DMS153 treated with DMSO at 0.1 percent for 48 hours (cell line): ENCODE results near the gene SPINK14.

ENCODE experiments used
- DNase-seq: peaks from one replicate; lab custom pipeline; 2025; ENCODE audit not compliant: unreplicated experiment; lab: John Stamatoyannopoulos, UW

Gene SPINK14

GRCh38 chr5:148168246-148168645 lies at the start of gene SPINK14:
Gene SPINK14 (plus strand): TSS chr5:148168546. CDS start chr5:148169733, 1,187 bp downstream.
- DNase-seq = no peak

- DNase-seq = no peak
Observed at GRCh38 chr5:148120317-148120716, 48.0 kb upstream of the SPINK14 start.

GRCh38 chr5:148125641-148126040 lies 42.7 kb upstream of the SPINK14 start:
- DNase-seq = no peak

GRCh38 chr5:148135091-148136048 lies 33.0 kb upstream of the SPINK14 start:
- DNase-seq = no peak

GRCh38 chr5:148140846-148141245 lies 27.5 kb upstream of the SPINK14 start:
- DNase-seq = no peak

GRCh38 chr5:148141645-148142044 lies 26.7 kb upstream of the SPINK14 start:
- DNase-seq = no peak

- peak; percentile 0 for DNase-seq
Observed at GRCh38 chr5:148145916-148146315, 22.4 kb upstream of the SPINK14 start.

- DNase-seq = no peak
Observed at GRCh38 chr5:148146487-148146886, 21.9 kb upstream of the SPINK14 start.

GRCh38 chr5:148147415-148147814 lies 20.9 kb upstream of the SPINK14 start:
- peak; percentile 29 for DNase-seq

- DNase-seq = no peak
Observed at GRCh38 chr5:148151872-148152271, 16.5 kb upstream of the SPINK14 start.

GRCh38 chr5:148152781-148153180 lies 15.6 kb upstream of the SPINK14 start:
- no peak for DNase-seq

GRCh38 chr5:148156609-148157008 lies 11.7 kb upstream of the SPINK14 start:
- DNase-seq = no peak

- DNase-seq = no peak
Observed at GRCh38 chr5:148162038-148162437, 6.3 kb upstream of the SPINK14 start.

- DNase-seq = no peak
Observed at GRCh38 chr5:148163345-148163744, 5.0 kb upstream of the SPINK14 start.

GRCh38 chr5:148166550-148167283 lies 1.6 kb upstream of the SPINK14 start:
- no peak for DNase-seq

- no peak for DNase-seq
Observed at GRCh38 chr5:148172377-148172776, 4.0 kb downstream of the SPINK14 start.

GRCh38 chr5:148176480-148176879 lies 8.1 kb downstream of the SPINK14 start:
- no peak for DNase-seq

- no peak for DNase-seq
Observed at GRCh38 chr5:148177207-148177606, 8.9 kb downstream of the SPINK14 start.

GRCh38 chr5:148179234-148179824 lies 11.0 kb downstream of the SPINK14 start:
- DNase-seq = peak; percentile 14

GRCh38 chr5:148186248-148187003 lies 18.1 kb downstream of the SPINK14 start:
- no peak for DNase-seq

- no peak for DNase-seq
Observed at GRCh38 chr5:148191010-148191409, 22.7 kb downstream of the SPINK14 start.
